ENCODE results near the gene PCDH18.
"Not testable (repeated sequence)": the region's sequence is repeated elsewhere in the genome, so short reads cannot be mapped to it uniquely, and the experiment has no call there.

Gene PCDH18

GRCh38 chr4:137514406-137515111 lies 17.7 kb downstream of the PCDH18 start:
- TF ChIP-seq ZFX (IDR thresholded peaks at IDR 0.05; ENCODE audit: borderline replicate concordance), result no peak
- H3K27ac ChIP-seq, result no peak overlapping the region

- no peak overlapping the region for H3K27ac ChIP-seq
- TF ChIP-seq CTCF (IDR thresholded peaks at IDR 0.05) (no peak), ZFX (IDR thresholded peaks at IDR 0.05; ENCODE audit: borderline replicate concordance) (no peak)
Observed at GRCh38 chr4:137510557-137511265, 21.6 kb downstream of the PCDH18 start.

- TF ChIP-seq ZFX (IDR thresholded peaks at IDR 0.05; ENCODE audit: borderline replicate concordance) (no peak), CTCF (IDR thresholded peaks at IDR 0.05) (no peak)
- no peak overlapping the region for H3K27ac ChIP-seq
Observed at GRCh38 chr4:137509855-137510282, 22.4 kb downstream of the PCDH18 start.

GRCh38 chr4:137502339-137503129 lies 29.8 kb downstream of the PCDH18 start:
- no peak for TF ChIP-seq CTCF (IDR thresholded peaks at IDR 0.05)
- TF ChIP-seq ZFX (IDR thresholded peaks at IDR 0.05; ENCODE audit: borderline replicate concordance), result no peak
- H3K27ac ChIP-seq, result no peak overlapping the region

GRCh38 chr4:137496267-137496666 lies 36.0 kb downstream of the PCDH18 start:
- H3K27ac ChIP-seq, result not testable (repeated sequence)

- no peak overlapping the region for H3K27ac ChIP-seq
- TF ChIP-seq ZFX (IDR thresholded peaks at IDR 0.05; ENCODE audit: borderline replicate concordance) (no peak), CTCF (IDR thresholded peaks at IDR 0.05) (no peak)
Observed at GRCh38 chr4:137495578-137495977, 36.7 kb downstream of the PCDH18 start.

GRCh38 chr4:137483313-137483959 lies 48.9 kb downstream of the PCDH18 start:
- H3K27ac ChIP-seq, result not testable (repeated sequence)

GRCh38 chr4:137479657-137480056 lies 52.6 kb downstream of the PCDH18 start:
- not testable (repeated sequence) for H3K27ac ChIP-seq

- H3K27ac ChIP-seq, result no peak overlapping the region
- TF ChIP-seq CTCF (IDR thresholded peaks at IDR 0.05), result no peak
Observed at GRCh38 chr4:137476345-137476744, 55.9 kb downstream of the PCDH18 start.
